RWPE2 (cell line): Measurements from ENCODE around the gene AVEN.

Experiments
- ATAC-seq: fragments of 200-7000 bp; cut with Tn5 transposase; 3 replicates; pipeline ENCODE4 v1.9.1; 2021; ENCODE audit warnings: low read depth
- DNase-seq: peaks from one replicate; pipeline ENCODE4 v3.0.0-alpha.2; 2020; ENCODE audit warnings: low spot score
- H3K27ac ChIP-seq: fragments of 450-650 bp; 2 replicates; pipeline ENCODE4 v1.5.1; 2017; ENCODE audit warnings: mild to moderate bottlenecking; ENCODE audit not compliant: poor library complexity, severe bottlenecking
- H3K27me3 ChIP-seq: fragments of 250-450 bp; sonication (Bioruptor Pico); 2 replicates; pipeline ENCODE4 v1.5.1; 2021; ENCODE audit warnings: mild to moderate bottlenecking, moderate library complexity; ENCODE audit not compliant: insufficient read depth, poor library complexity, severe bottlenecking
- H3K36me3 ChIP-seq: fragments of 250-450 bp; sonication (Bioruptor Pico); 2 replicates; pipeline ENCODE4 v1.5.1; 2020; ENCODE audit warnings: low read depth, mild to moderate bottlenecking, moderate library complexity
- H3K4me1 ChIP-seq: fragments of 250-450 bp; sonication (Bioruptor Pico); 2 replicates; pipeline ENCODE4 v1.5.1; 2021; ENCODE audit warnings: mild to moderate bottlenecking, moderate library complexity; ENCODE audit not compliant: insufficient read depth, poor library complexity, severe bottlenecking
- H3K4me3 ChIP-seq: fragments of 250-450 bp; sonication (Bioruptor Pico); 2 replicates; pipeline ENCODE4 v1.5.1; 2021; ENCODE audit warnings: mild to moderate bottlenecking, moderate library complexity; ENCODE audit not compliant: severe bottlenecking
- H3K9me3 ChIP-seq: fragments of 250-450 bp; sonication (Bioruptor Pico); 2 replicates; pipeline ENCODE4 v1.5.1; 2021; ENCODE audit warnings: mild to moderate bottlenecking, moderate library complexity; ENCODE audit not compliant: severe bottlenecking
- TF ChIP-seq, protein P1 (sequence below): fragments of 450-650 bp; IDR thresholded peaks from one replicate; pipeline ENCODE4 v1.5.1; 2017; ENCODE audit warnings: mild to moderate bottlenecking, moderate library complexity; ENCODE audit not compliant: poor library complexity, severe bottlenecking

Gene AVEN

GRCh38 chr15:33964665-33965040 lies 74.4 kb downstream of the AVEN start:
- Histone ChIP-seq H3K36me3 (no peaks in the 10 kb centered on the region), H3K27ac (no peak overlapping the region), H3K4me1 (no peaks in the 10 kb centered on the region), H3K27me3 (no peaks in the 10 kb centered on the region), H3K9me3 (no peaks in the 10 kb centered on the region), H3K4me3 (no peak overlapping the region)
- TF ChIP-seq, protein P1, sequence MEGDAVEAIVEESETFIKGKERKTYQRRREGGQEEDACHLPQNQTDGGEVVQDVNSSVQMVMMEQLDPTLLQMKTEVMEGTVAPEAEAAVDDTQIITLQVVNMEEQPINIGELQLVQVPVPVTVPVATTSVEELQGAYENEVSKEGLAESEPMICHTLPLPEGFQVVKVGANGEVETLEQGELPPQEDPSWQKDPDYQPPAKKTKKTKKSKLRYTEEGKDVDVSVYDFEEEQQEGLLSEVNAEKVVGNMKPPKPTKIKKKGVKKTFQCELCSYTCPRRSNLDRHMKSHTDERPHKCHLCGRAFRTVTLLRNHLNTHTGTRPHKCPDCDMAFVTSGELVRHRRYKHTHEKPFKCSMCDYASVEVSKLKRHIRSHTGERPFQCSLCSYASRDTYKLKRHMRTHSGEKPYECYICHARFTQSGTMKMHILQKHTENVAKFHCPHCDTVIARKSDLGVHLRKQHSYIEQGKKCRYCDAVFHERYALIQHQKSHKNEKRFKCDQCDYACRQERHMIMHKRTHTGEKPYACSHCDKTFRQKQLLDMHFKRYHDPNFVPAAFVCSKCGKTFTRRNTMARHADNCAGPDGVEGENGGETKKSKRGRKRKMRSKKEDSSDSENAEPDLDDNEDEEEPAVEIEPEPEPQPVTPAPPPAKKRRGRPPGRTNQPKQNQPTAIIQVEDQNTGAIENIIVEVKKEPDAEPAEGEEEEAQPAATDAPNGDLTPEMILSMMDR: no peak
- DNase-seq: no peak
- no peak for ATAC-seq

- Histone ChIP-seq H3K4me1 (no peaks in the 10 kb centered on the region), H3K9me3 (no peaks in the 10 kb centered on the region), H3K36me3 (no peaks in the 10 kb centered on the region), H3K4me3 (no peak overlapping the region), H3K27me3 (no peaks in the 10 kb centered on the region), H3K27ac (no peak overlapping the region)
- no peak for DNase-seq
- ATAC-seq: peak; percentile 78
- TF ChIP-seq, protein P1: peak; percentile 94
These were observed 75.0 kb downstream of the AVEN start for GRCh38 chr15:33963831-33964664.

DNA sequence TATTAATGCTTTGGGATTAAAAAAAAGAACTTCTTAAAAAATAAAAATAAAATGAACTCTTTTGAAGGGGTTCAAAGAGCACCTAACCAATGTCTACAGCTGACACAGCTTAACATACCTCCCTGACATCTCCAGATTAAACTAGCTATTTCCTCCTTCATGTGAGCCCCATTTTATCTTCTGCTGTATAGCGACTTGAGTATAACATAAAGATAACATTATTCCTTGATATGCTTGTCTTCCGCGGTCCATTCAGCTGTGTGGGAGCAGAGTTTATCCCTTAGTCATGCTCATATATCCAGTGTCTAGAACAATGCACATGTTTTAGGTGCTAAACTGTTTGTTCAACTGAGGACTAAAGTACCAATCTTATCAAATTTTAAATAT lies 78.5 kb downstream of the AVEN start:
- H3K4me1 ChIP-seq: no peaks in the 10 kb centered on the region
- DNase-seq (no peak), ATAC-seq (no peak)
- TF ChIP-seq, protein P1: no peak
- no peaks in the 10 kb centered on the region for H3K9me3 ChIP-seq
- no peak overlapping the region for H3K4me3 ChIP-seq
- H3K27ac ChIP-seq: no peak overlapping the region
- H3K36me3 ChIP-seq: no peaks in the 10 kb centered on the region
- H3K27me3 ChIP-seq: no peaks in the 10 kb centered on the region

- TF ChIP-seq, protein P1: no peak
- DNase-seq: no peak
- Histone ChIP-seq H3K9me3 (no peaks in the 10 kb centered on the region), H3K4me3 (no peak overlapping the region), H3K27ac (no peak overlapping the region), H3K36me3 (no peaks in the 10 kb centered on the region), H3K27me3 (no peaks in the 10 kb centered on the region), H3K4me1 (no peaks in the 10 kb centered on the region)
- ATAC-seq: no peak
These were observed 79.0 kb downstream of the AVEN start for GRCh38 chr15:33959844-33960548.

- ATAC-seq (no peak), DNase-seq (no peak)
- no peaks in the 10 kb centered on the region for H3K36me3 ChIP-seq
- no peaks in the 10 kb centered on the region for H3K27me3 ChIP-seq
- TF ChIP-seq, protein P1: no peak
- H3K4me1 ChIP-seq: no peaks in the 10 kb centered on the region
- no peak overlapping the region for H3K4me3 ChIP-seq
- H3K27ac ChIP-seq: no peak overlapping the region
- H3K9me3 ChIP-seq: no peaks in the 10 kb centered on the region
These were observed 82.6 kb downstream of the AVEN start for GRCh38 chr15:33956397-33956796.
